H9 (cell line): ENCODE measurements around the gene PIAS4. TPM values are rescaled to one million over a fixed set of nuclear protein-coding genes. Genes with fewer than 3 reads are reported as not detected.

ENCODE experiments used
- DNase-seq: peaks from one replicate; pipeline ENCODE4 v3.0.0-alpha.2; 2017
- H2AFZ ChIP-seq: one replicate; pipeline ENCODE4 v1.6.1; 2013; ENCODE audit warnings: mild to moderate bottlenecking, low read length, control low read depth, moderate library complexity
- H2AK5ac ChIP-seq: 2 replicates; pipeline ENCODE4 v1.6.1; 2013; ENCODE audit warnings: low read length, control low read depth, mixed read lengths; ENCODE audit not compliant: insufficient read length
- H2BK120ac ChIP-seq: one replicate; pipeline ENCODE4 v1.6.1; 2013; ENCODE audit warnings: low read depth, mild to moderate bottlenecking, low read length, control low read depth, inconsistent platforms; ENCODE audit not compliant: poor library complexity, severe bottlenecking
- H2BK12ac ChIP-seq: 2 replicates; pipeline ENCODE4 v1.6.1; 2013; ENCODE audit warnings: low read length, control low read depth, mixed read lengths, low read depth; ENCODE audit not compliant: insufficient read length
- H2BK15ac ChIP-seq: 2 replicates; pipeline ENCODE4 v1.6.1; 2013; ENCODE audit warnings: low read depth, low read length, control low read depth
- H2BK20ac ChIP-seq: one replicate; pipeline ENCODE4 v1.6.1; 2013; ENCODE audit warnings: low read depth, mild to moderate bottlenecking, low read length, control low read depth, inconsistent platforms; ENCODE audit not compliant: poor library complexity, severe bottlenecking
- H2BK5ac ChIP-seq: 2 replicates; pipeline ENCODE4 v1.6.1; 2013; ENCODE audit warnings: low read length, control low read depth, mixed read lengths; ENCODE audit not compliant: insufficient read length
- H3K14ac ChIP-seq: 2 replicates; pipeline ENCODE4 v1.6.1; 2013; ENCODE audit warnings: low read length, control low read depth; ENCODE audit not compliant: insufficient read depth
- H3K18ac ChIP-seq: 2 replicates; pipeline ENCODE4 v1.6.1; 2013; ENCODE audit warnings: low read depth, mild to moderate bottlenecking, mixed read lengths, low read length, control low read depth; ENCODE audit not compliant: insufficient read length
- H3K23ac ChIP-seq: 2 replicates; pipeline ENCODE4 v1.6.1; 2013; ENCODE audit warnings: low read length, control low read depth, mixed read lengths, low read depth; ENCODE audit not compliant: insufficient read length
- H3K23me2 ChIP-seq: 2 replicates; pipeline ENCODE4 v1.6.1; 2013; ENCODE audit warnings: low read depth, mild to moderate bottlenecking, mixed read lengths, low read length, control low read depth; ENCODE audit not compliant: insufficient read length, poor library complexity, severe bottlenecking
- H3K27ac ChIP-seq: 2 replicates; pipeline ENCODE4 v1.5.1; 2013; ENCODE audit warnings: low read length, control low read depth, mixed read lengths, low read depth; ENCODE audit not compliant: insufficient read length
- H3K27me3 ChIP-seq: 2 replicates; pipeline ENCODE4 v1.6.1; 2013; ENCODE audit warnings: low read length, control low read depth, inconsistent platforms; ENCODE audit not compliant: insufficient read depth
- H3K4ac ChIP-seq: 2 replicates; pipeline ENCODE4 v1.6.1; 2013; ENCODE audit warnings: low read depth, mild to moderate bottlenecking, control low read depth, inconsistent platforms, low read length, moderate library complexity
- H3K4me1 ChIP-seq: 2 replicates; pipeline ENCODE4 v1.6.1; 2013; ENCODE audit warnings: low read length, control low read depth, inconsistent platforms; ENCODE audit not compliant: insufficient read depth
- H3K4me2 ChIP-seq: 2 replicates; pipeline ENCODE4 v1.6.1; 2013; ENCODE audit warnings: low read length, control low read depth, mixed read lengths; ENCODE audit not compliant: insufficient read length, insufficient read depth
- H3K56ac ChIP-seq: 2 replicates; pipeline ENCODE4 v1.6.1; 2013; ENCODE audit warnings: low read depth, mild to moderate bottlenecking, mixed read lengths, low read length, control low read depth; ENCODE audit not compliant: insufficient read length
- H3K79me1 ChIP-seq: 2 replicates; pipeline ENCODE4 v1.6.1; 2013; ENCODE audit warnings: low read depth, mild to moderate bottlenecking, moderate library complexity, low read length, control low read depth, inconsistent platforms; ENCODE audit not compliant: insufficient read depth, poor library complexity, severe bottlenecking
- H3K79me2 ChIP-seq: 2 replicates; pipeline ENCODE4 v1.6.1; 2013; ENCODE audit warnings: low read length, control low read depth, inconsistent platforms; ENCODE audit not compliant: insufficient read depth
- H3K9ac ChIP-seq: 2 replicates; pipeline ENCODE4 v1.6.1; 2013; ENCODE audit warnings: low read length, control low read depth, mixed read lengths; ENCODE audit not compliant: insufficient read length; ENCODE audit errors: extremely low read depth
- H3K9me3 ChIP-seq: one replicate; pipeline ENCODE4 v1.6.1; 2013; ENCODE audit warnings: low read depth, low read length, inconsistent platforms; ENCODE audit not compliant: control insufficient read depth
- H3T11ph ChIP-seq: one replicate; pipeline ENCODE4 v1.6.1; 2013; ENCODE audit warnings: mild to moderate bottlenecking, low read length, control low read depth, inconsistent platforms
- H4K20me1 ChIP-seq: one replicate; pipeline ENCODE4 v1.6.1; 2013; ENCODE audit not compliant: control insufficient read depth, insufficient read length, insufficient read depth
- H4K5ac ChIP-seq: 2 replicates; pipeline ENCODE4 v1.6.1; 2013; ENCODE audit warnings: low read depth, mild to moderate bottlenecking, mixed read lengths, low read length, control low read depth; ENCODE audit not compliant: insufficient read length
- H4K8ac ChIP-seq: replicated peaks from 2 replicates; pipeline ENCODE4 v1.6.1; 2013; ENCODE audit warnings: low read length, control low read depth, mixed read lengths, low read depth; ENCODE audit not compliant: insufficient read length
- H4K91ac ChIP-seq: 2 replicates; pipeline ENCODE4 v1.6.1; 2013; ENCODE audit warnings: low read depth, mild to moderate bottlenecking, moderate library complexity, mixed read lengths, low read length, control low read depth; ENCODE audit not compliant: insufficient read length
- H3K27ac Mint-ChIP-seq, 3 experiments: 2 replicates in 2 of 3; 3 replicates in 1 of 3; pipeline ENCODE4 v1.8.0; 2020 to 2021; ENCODE audit warnings: mixed read lengths in 3 of 3, mild to moderate bottlenecking in 1 of 3, moderate library complexity in 1 of 3
- H3K27me3 Mint-ChIP-seq: 2 replicates; pipeline ENCODE4 v1.8.0; 2021; ENCODE audit warnings: low read depth, mild to moderate bottlenecking, moderate library complexity, mixed read lengths
- H3K36me3 Mint-ChIP-seq, 3 experiments: 2 replicates in 2 of 3; 3 replicates in 1 of 3; pipeline ENCODE4 v1.8.0; 2020 to 2021; ENCODE audit warnings: low read depth in 3 of 3, mixed read lengths in 3 of 3; ENCODE audit not compliant: insufficient read depth in 1 of 3
- H3K4me1 Mint-ChIP-seq, 2 experiments: 2 replicates each; pipeline ENCODE4 v1.8.0; 2020; ENCODE audit warnings: mixed read lengths in 2 of 2
- H3K4me3 Mint-ChIP-seq, 2 experiments: 2 replicates in 1 of 2; 3 replicates in 1 of 2; pipeline ENCODE4 v1.8.0; 2020 to 2021; ENCODE audit warnings: mild to moderate bottlenecking in 2 of 2, mixed read lengths in 2 of 2, moderate library complexity in 1 of 2
- H3K9me3 Mint-ChIP-seq, 2 experiments: 2 replicates in 1 of 2; 3 replicates in 1 of 2; pipeline ENCODE4 v1.8.0; 2020; ENCODE audit warnings: mild to moderate bottlenecking in 2 of 2, mixed read lengths in 2 of 2, moderate library complexity in 1 of 2
- CTCF ChIP-seq: fragments of 200-600 bp; sonication (generic); conservative IDR thresholded peaks from 3 replicates; pipeline ENCODE4 v1.8.0; 2021; ENCODE audit warnings: antibody characterized with exemption, mild to moderate bottlenecking
- WGBS: extraction: QIAGEN DNeasy Blood & Tissue Kit; methylation state at CpG from one replicate; pipeline ENCODE4 v1.1.7; 2013; ENCODE audit warnings: missing lambda C conversion rate, low lambda C conversion rate, mixed read lengths; ENCODE audit not compliant: insufficient read length; ENCODE audit errors: extremely low coverage; 5-methylcytosine and 5-hydroxymethylcytosine counted together
- total RNA-seq: library from RNA; stranded (reverse); gene quantifications from 2 replicates; pipeline ENCODE4 v1.2.1, GENCODE V29; 2021

The PIAS4 gene
- total RNA-seq, 1 experiment from 2014 or later: 52.0 TPM

GRCh38 chr19:4066682-4067395 lies 59.3 kb downstream of the PIAS4 start, which contains the start of gene ZBTB7A:
ZBTB7A (minus strand) TSS chr19:4066899; CDS start chr19:4055232, 11,667 bp downstream.
- Mint-ChIP-seq H3K27me3 (peaks cover 29% of the 10 kb centered on the region), H3K4me1 (peaks cover 8 to 24% of the 10 kb centered on the region in 2 experiments), H3K27ac (no peak within 1 kb of the TSS), H3K9me3 (no peaks in the 10 kb centered on the region; a peak in 2 of 5 replicates), H3K36me3 (peaks cover 0 to 7% (median 4%) of the 10 kb centered on the region in 3 experiments; a peak in 2 of 7 replicates), H3K4me3 (peak within 1 kb of the TSS; percentile 61 to 80)
- peak; percentile 61 for DNase-seq
- Histone ChIP-seq H3K27me3 (peaks cover 10% of the 10 kb centered on the region; the same call in 1 of the 2 replicates), H4K91ac (no peak within 1 kb of the TSS), H2AK5ac (no peak within 1 kb of the TSS), H3K79me2 (peaks cover 19% of the 10 kb centered on the region; the same call in 1 of the 2 replicates), H2AFZ (no peak within 1 kb of the TSS), H3K9me3 (no peaks in the 10 kb centered on the region), H3K4me1 (no peaks in the 10 kb centered on the region; the same call in 1 of the 2 replicates), H3K23me2 (peaks cover 15% of the 10 kb centered on the region), H4K5ac (no peak within 1 kb of the TSS), H3K18ac (no peak within 1 kb of the TSS), H3K79me1 (peaks cover 6% of the 10 kb centered on the region), H2BK12ac (no peak within 1 kb of the TSS), H3K9ac (no peak within 1 kb of the TSS), H2BK120ac (no peak within 1 kb of the TSS), H4K20me1 (peaks cover 3% of the 10 kb centered on the region), H2BK5ac (no peak within 1 kb of the TSS), H3K56ac (no peak within 1 kb of the TSS), H3K4me2 (peak within 1 kb of the TSS; percentile 17), H3T11ph (no peak within 1 kb of the TSS), H4K8ac (no peak within 1 kb of the TSS), H3K27ac (no peak within 1 kb of the TSS), H2BK15ac (no peak within 1 kb of the TSS), H3K14ac (0 out of 2 replicates have a peak within 1 kb of the TSS, but pooled peaks have one; percentile 26), H2BK20ac (no peak within 1 kb of the TSS), H3K23ac (no peak within 1 kb of the TSS), H3K4ac (no peak within 1 kb of the TSS)
- no peak for TF ChIP-seq CTCF
- no CpG with 5 or more reads among the region's 85 CpGs for WGBS
